Endothelial cell of umbilical vein (primary cell): ENCODE results near the gene LARGE1. TPM values are rescaled to one million over a fixed set of nuclear protein-coding genes. Genes with fewer than 3 reads are reported as not detected.

ENCODE experiments used
- BruUV-seq: library from RNA; stranded (reverse); fragments of 400-500 nt; replicated peaks from 2 replicates; lab custom pipeline; 2021; lab: Mats Ljungman, UMichigan
- CTCF ChIA-PET: fragments of 300-600, 350-600 bp; sonication (Branson Sonifier 250); formaldehyde crosslinking; loops from one replicate; lab custom pipeline; 2021; ENCODE audit warnings: antibody characterized with exemption, inconsistent platforms; lab: Charles Lee
- POLR2A ChIA-PET: fragments of 300-600, 350-600 bp; sonication (Branson Sonifier 250); formaldehyde crosslinking; loops from one replicate; lab custom pipeline; 2021; ENCODE audit warnings: antibody characterized with exemption, inconsistent platforms; lab: Charles Lee
- DNase-seq: peaks from one replicate; pipeline ENCODE4 v3.0.0-alpha.2; 2011; ENCODE audit warnings: low read depth, low spot score
- FAIRE-seq: peaks from 2 replicates; lab custom pipeline; 2011; peaks lifted over from hg19 to GRCh38; lab: Jason Lieb, UNC
- H2AFZ ChIP-seq: 2 replicates; pipeline ENCODE4 v1.6.0; 2012; ENCODE audit warnings: low read depth, low read length, control low read depth, inconsistent platforms
- H3K27ac ChIP-seq: 2 replicates; pipeline ENCODE4 v1.5.1; 2011; ENCODE audit warnings: low read depth, mild to moderate bottlenecking, control low read depth, low read length, moderate library complexity; ENCODE audit not compliant: insufficient read depth
- H3K27me3 ChIP-seq, 2 experiments: 2 replicates each; pipeline versions ENCODE4 v1.6.0 to v1.6.1; 2011; ENCODE audit warnings: low read length in 2 of 2, mixed read lengths in 1 of 2; ENCODE audit not compliant: control insufficient read depth in 2 of 2, insufficient read depth in 2 of 2
- H3K36me3 ChIP-seq, 2 experiments: 2 replicates in 1 of 2; 3 replicates in 1 of 2; pipeline ENCODE4 v1.5.1; 2011; ENCODE audit warnings: low read length in 2 of 2, mild to moderate bottlenecking in 1 of 2, moderate library complexity in 1 of 2; ENCODE audit not compliant: control insufficient read depth in 2 of 2, insufficient read depth in 2 of 2; ENCODE audit errors: extremely low read depth in 1 of 2
- H3K4me1 ChIP-seq: 3 replicates; pipeline ENCODE4 v1.5.1; 2011; ENCODE audit warnings: mild to moderate bottlenecking, low read length; ENCODE audit not compliant: control insufficient read depth, insufficient read depth; ENCODE audit errors: extremely low read depth
- H3K4me2 ChIP-seq: 2 replicates; pipeline ENCODE4 v1.6.1; 2011; ENCODE audit warnings: low read length, control low read depth, mixed read lengths; ENCODE audit not compliant: insufficient read depth
- H3K4me3 ChIP-seq, 3 experiments: fragments of 200-600 bp in 1 of 3; sonication (generic), shearing (Covaris generic) in 1 of 3; replicated peaks in 1 of 3; 2 replicates each; pipeline ENCODE4 v1.5.1; 2011 to 2016; ENCODE audit warnings: control low read depth in 3 of 3, low read length in 3 of 3, mild to moderate bottlenecking in 2 of 3, inconsistent platforms in 1 of 3, low read depth in 1 of 3, moderate library complexity in 1 of 3; ENCODE audit not compliant: insufficient read depth in 1 of 3
- H3K79me2 ChIP-seq: 2 replicates; pipeline ENCODE4 v1.6.0; 2012; ENCODE audit warnings: low read length, inconsistent platforms; ENCODE audit not compliant: control insufficient read depth, insufficient read depth
- H3K9ac ChIP-seq: replicated peaks from 2 replicates; pipeline ENCODE3; 2011; ENCODE audit warnings: low read length, control low read depth; ENCODE audit not compliant: insufficient read depth; ENCODE audit errors: extremely low read depth
- H3K9me1 ChIP-seq: replicated peaks from 3 replicates; pipeline ENCODE4 v1.6.0; 2011; ENCODE audit warnings: mild to moderate bottlenecking, low read length; ENCODE audit not compliant: control insufficient read depth, insufficient read depth; ENCODE audit errors: extremely low read depth
- H3K9me3 ChIP-seq: replicated peaks from 2 replicates; pipeline ENCODE4 v1.5.1; 2012; ENCODE audit warnings: low read length, inconsistent platforms; ENCODE audit not compliant: control insufficient read depth, insufficient read depth
- H4K20me1 ChIP-seq: replicated peaks from 2 replicates; pipeline ENCODE3; 2011; ENCODE audit warnings: mild to moderate bottlenecking, low read length; ENCODE audit not compliant: control insufficient read depth, insufficient read depth; ENCODE audit errors: extremely low read depth
- CTCF ChIP-seq, 2 donors: IDR thresholded peaks; 1 replicate in 1 of 2; 2 replicates in 1 of 2; pipeline ENCODE4 v1.5.1; 2011; ENCODE audit warnings: low read length in 2 of 2, mild to moderate bottlenecking in 2 of 2, moderate library complexity in 2 of 2, control low read depth in 1 of 2, inconsistent platforms in 1 of 2, low read depth in 1 of 2; ENCODE audit not compliant: insufficient read depth in 1 of 2; ENCODE audit errors: extremely low read depth in 1 of 2
- EZH2 ChIP-seq: IDR thresholded peaks from 2 replicates; pipeline ENCODE4 v1.6.1; 2012; ENCODE audit warnings: borderline replicate concordance, low read depth, mild to moderate bottlenecking, moderate library complexity, low read length, inconsistent platforms; ENCODE audit not compliant: severe bottlenecking
- FOS ChIP-seq: IDR thresholded peaks from 2 replicates; pipeline ENCODE4 v1.6.1; 2011; ENCODE audit warnings: mild to moderate bottlenecking, low read length, moderate library complexity, borderline replicate concordance; ENCODE audit not compliant: insufficient read depth
- GATA2 ChIP-seq: IDR thresholded peaks from 2 replicates; pipeline ENCODE4 v1.7.0; 2011; ENCODE audit warnings: low read depth, mild to moderate bottlenecking, moderate library complexity, mixed read lengths, low read length; ENCODE audit not compliant: insufficient read length, insufficient read depth
- JUN ChIP-seq: IDR thresholded peaks from 2 replicates; pipeline ENCODE4 v1.6.1; 2011; ENCODE audit warnings: borderline replicate concordance, low read depth; ENCODE audit not compliant: insufficient read length, insufficient read depth
- MYC ChIP-seq: IDR thresholded peaks from one replicate; pipeline ENCODE4 v1.6.1; 2011; ENCODE audit warnings: mild to moderate bottlenecking, low read depth, low read length
- POLR2A ChIP-seq: IDR thresholded peaks from 2 replicates; pipeline ENCODE4 v1.6.1; 2012; ENCODE audit warnings: low read depth, mild to moderate bottlenecking, control low read depth, low read length
- POLR2AphosphoS5 ChIP-seq: IDR thresholded peaks from 2 replicates; pipeline ENCODE4 v1.6.1; 2012; ENCODE audit warnings: low read depth, mild to moderate bottlenecking, control low read depth, low read length, moderate library complexity; ENCODE audit not compliant: insufficient read depth
- dilution Hi-C: fragments of 300-500 bp; cut with MboI; formaldehyde crosslinking; loops from one replicate; pipeline ENCODE4 v1.15.0; 2019; ENCODE audit warnings: low sequenced_read_pairs; ENCODE audit not compliant: extremely low pct_ligation_motif_present
- intact Hi-C: fragments of 100-400 bp; cut with micrococcal nuclease; formaldehyde crosslinking; loops from one replicate; pipeline ENCODE4 v1.10.0; 2022
- polyA plus RNA-seq, 4 experiments: library from polyadenylated mRNA; depleted of rRNA in 3 of 4; stranded (reverse) in 3 of 4; unstranded in 1 of 4; fragments of >200 nt; gene quantifications; 2 replicates each; pipeline versions ENCODE4 v1.2.1 to v1.2.3, GENCODE V29; 2011 to 2012; ENCODE audit warnings: missing spikeins in 1 of 4
- total RNA-seq: library from RNA; stranded (reverse); gene quantifications from 2 replicates; pipeline ENCODE4 v1.2.3, GENCODE V29; 2021
- TF ChIP-seq, protein P1 (sequence below): IDR thresholded peaks from 2 replicates; pipeline ENCODE4 v1.6.1; 2011; ENCODE audit not compliant: insufficient read depth, insufficient read length

The LARGE1 gene
- total and polyA plus RNA-seq, 2 donors (not counting 3 experiments of a cell fraction or from before 2014, with no cell fraction given), result 0.95 to 4.4 TPM

DNA sequence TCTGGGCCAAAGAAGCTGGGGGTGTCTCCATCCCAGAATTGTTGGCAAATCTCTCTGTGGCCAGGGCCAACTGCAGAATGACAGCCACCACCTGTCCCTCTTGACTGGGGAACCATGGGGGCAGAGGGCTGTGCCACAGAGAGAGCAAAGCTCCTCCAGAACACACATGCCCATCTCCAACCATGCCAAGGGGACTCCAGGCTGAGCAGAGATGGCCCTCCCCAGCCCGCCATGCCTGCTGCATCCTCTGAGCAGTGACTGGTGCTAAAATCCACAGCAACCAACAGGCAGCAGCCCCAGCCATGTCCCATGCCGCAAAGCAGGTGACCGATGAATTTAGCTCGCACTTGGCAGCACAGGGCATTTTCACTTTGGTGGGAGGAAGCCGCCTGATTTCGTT, 45.0 kb downstream of the LARGE1 start:
- H3K27me3 ChIP-seq, result no peaks in the 10 kb centered on the region
- H3K9me3 ChIP-seq, result no peaks in the 10 kb centered on the region
- H2AFZ ChIP-seq, result no peak overlapping the region
- H4K20me1 ChIP-seq, result no peaks in the 10 kb centered on the region
- no peak overlapping the region for H3K27ac ChIP-seq
- H3K9me1 ChIP-seq, result no peaks in the 10 kb centered on the region
- no peak overlapping the region for H3K4me2 ChIP-seq
- FAIRE-seq (no peak), DNase-seq (no peak)
- ChIA-PET CTCF (no interaction called here), POLR2A (no interaction called here)
- no TSS peak for BruUV-seq
- dilution Hi-C loops (no loop called here), intact Hi-C loops (no loop called here)
- no peak for TF ChIP-seq EZH2
- TF ChIP-seq FOS, result no peak
- TF ChIP-seq POLR2A, result no peak
- TF ChIP-seq GATA2, result no peak
- TF ChIP-seq, protein P1, sequence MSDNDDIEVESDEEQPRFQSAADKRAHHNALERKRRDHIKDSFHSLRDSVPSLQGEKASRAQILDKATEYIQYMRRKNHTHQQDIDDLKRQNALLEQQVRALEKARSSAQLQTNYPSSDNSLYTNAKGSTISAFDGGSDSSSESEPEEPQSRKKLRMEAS, result no peak
- no peak for TF ChIP-seq CTCF (IDR thresholded peaks at IDR 0.05; ENCODE audit: extremely low read depth in 1 of 2, insufficient read depth in 1 of 2, low read depth in 1 of 2, low read length in 2 of 2)
- TF ChIP-seq JUN, result no peak
- TF ChIP-seq MYC, result no peak
- no peak for TF ChIP-seq POLR2AphosphoS5
- no peaks in the 10 kb centered on the region for H3K4me1 ChIP-seq
- no peak overlapping the region for H3K9ac ChIP-seq
- H3K79me2 ChIP-seq, result no peaks in the 10 kb centered on the region
- no peak overlapping the region for H3K4me3 ChIP-seq
- H3K36me3 ChIP-seq, result no peaks in the 10 kb centered on the region
